ENCODE results near the gene ADI1.

DNA sequence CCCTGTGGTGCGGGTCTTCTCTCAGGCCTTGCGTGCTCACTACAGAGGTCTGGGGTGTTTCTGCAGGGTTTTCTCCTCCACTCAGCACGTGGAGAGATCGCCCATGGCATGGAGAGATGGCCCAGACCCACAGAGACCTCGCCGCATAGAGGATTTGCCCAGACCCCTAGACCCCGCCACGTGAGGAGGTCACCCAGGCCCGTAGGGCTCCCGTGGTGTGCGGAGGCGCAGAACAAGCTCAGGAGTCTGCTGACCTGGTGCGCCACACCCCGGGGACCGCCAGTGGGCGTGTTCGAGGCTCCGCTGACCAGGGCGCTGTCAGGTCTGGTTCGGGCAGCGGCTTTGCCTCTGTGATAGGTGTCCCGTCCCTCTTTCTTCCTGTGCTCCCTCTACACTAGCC is 64.5 kb downstream of the ADI1 start:
- TF ChIP-seq, protein P1, sequence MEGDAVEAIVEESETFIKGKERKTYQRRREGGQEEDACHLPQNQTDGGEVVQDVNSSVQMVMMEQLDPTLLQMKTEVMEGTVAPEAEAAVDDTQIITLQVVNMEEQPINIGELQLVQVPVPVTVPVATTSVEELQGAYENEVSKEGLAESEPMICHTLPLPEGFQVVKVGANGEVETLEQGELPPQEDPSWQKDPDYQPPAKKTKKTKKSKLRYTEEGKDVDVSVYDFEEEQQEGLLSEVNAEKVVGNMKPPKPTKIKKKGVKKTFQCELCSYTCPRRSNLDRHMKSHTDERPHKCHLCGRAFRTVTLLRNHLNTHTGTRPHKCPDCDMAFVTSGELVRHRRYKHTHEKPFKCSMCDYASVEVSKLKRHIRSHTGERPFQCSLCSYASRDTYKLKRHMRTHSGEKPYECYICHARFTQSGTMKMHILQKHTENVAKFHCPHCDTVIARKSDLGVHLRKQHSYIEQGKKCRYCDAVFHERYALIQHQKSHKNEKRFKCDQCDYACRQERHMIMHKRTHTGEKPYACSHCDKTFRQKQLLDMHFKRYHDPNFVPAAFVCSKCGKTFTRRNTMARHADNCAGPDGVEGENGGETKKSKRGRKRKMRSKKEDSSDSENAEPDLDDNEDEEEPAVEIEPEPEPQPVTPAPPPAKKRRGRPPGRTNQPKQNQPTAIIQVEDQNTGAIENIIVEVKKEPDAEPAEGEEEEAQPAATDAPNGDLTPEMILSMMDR (IDR thresholded peaks at IDR 0.05): no peak
- TF ChIP-seq POLR2A (IDR thresholded peaks at IDR 0.05): no peak
